Colon (tissue), 2 donors: Measurements from ENCODE around the gene MTURN.

ENCODE experiments used
- FAIRE-seq: peaks from 2 replicates; lab custom pipeline; 2012; peaks lifted over from hg19 to GRCh38; lab: Jason Lieb, UNC
- donor health status: control.
- donor health status: control.

Gene MTURN

DNA sequence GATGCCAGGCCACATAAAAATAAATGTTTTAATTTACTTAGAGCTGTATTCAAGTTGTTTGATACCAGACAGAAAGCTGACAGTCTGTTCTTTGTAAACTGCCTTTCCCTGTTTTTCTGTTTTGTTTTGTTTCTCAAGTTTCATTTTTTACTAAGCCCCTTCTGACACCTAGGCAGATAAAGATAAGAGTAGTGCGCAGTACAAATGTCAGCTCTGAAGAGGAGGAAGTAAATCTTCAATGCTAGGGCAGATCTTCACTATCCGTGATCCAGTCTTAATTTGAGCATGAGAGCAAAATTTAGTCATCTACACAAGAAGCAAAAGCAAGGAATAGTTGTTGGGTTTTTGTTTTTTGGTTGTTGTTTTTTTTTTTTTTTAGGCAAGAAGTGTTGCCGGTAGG lies 27.3 kb downstream of the MTURN start:
- no peak for FAIRE-seq

GRCh38 chr7:30162622-30163124 lies 27.9 kb downstream of the MTURN start:
- no peak for FAIRE-seq

DNA sequence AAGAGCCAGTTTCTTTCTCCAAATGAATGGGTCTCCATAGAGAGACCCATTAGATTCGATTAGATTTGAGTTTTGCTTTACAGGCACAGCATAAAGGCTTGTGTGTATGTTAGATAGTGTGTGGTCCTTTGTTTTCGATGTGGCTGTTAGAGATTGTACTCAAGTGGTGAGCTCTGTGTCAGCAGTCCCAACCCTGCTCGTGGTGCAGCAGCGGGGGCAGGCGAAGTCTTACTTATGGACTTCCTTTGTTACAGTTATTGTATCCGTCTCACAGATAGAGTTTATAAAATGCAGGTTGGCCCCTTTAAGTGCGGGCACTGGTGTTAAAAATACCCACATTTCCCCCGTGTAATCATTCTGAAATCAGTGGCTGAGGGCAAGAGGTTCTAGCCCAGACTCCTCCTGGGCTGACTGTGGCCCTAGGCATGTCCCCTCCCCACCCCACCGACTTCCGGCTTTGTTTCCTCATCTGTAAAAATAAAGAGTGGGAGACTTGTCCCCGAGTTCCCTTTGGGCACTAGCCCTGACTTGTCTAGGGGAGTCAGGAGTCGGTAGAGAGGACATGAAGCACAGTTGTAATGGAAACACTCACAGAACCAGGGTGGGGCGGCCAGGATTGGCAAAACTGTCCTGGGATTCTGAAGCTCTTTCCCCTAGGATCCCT lies 28.6 kb downstream of the MTURN start:
- no peak for FAIRE-seq

GRCh38 chr7:30164567-30164966 lies 29.8 kb downstream of the MTURN start:
- no peak for FAIRE-seq

DNA sequence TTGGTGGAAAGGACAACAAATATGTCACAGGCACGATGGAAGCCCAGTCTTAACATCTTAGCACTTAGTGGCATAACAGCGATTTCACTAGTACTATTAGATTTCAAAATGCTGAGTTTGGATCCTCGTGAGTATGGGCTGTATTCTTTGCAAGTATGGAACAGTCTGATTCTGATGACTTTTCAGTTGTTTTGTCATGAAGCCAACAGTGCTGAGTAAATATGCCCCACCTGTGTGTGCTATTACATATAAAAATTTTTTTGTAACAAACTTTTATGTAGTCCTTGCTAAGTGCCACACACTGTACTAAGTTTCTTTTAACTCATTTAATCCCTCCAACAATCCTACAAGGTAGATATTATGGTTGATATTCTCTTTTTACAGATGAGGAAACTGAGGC lies 30.8 kb downstream of the MTURN start:
- no peak for FAIRE-seq

GRCh38 chr7:30166155-30166840 lies 31.5 kb downstream of the MTURN start:
- FAIRE-seq = no peak

DNA sequence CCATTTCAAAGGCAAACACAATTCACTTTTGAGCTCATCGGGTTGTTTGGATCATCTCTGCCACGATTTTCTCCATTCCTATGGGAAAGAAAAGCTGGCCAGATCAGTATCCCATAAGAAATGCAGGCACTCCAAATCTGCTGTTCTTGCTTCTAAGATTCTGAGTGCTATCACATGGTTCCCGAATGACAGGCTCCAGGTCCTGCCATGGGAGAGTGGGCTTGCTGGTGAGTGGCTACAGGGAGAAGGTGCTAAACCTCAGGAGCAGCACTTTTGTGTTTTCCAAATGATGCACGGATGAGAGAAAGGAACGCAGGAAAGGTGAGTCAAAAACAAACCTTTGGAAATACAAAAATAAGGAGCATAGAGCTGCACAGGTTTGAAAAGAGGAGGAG lies 32.1 kb downstream of the MTURN start:
- FAIRE-seq = no peak

DNA sequence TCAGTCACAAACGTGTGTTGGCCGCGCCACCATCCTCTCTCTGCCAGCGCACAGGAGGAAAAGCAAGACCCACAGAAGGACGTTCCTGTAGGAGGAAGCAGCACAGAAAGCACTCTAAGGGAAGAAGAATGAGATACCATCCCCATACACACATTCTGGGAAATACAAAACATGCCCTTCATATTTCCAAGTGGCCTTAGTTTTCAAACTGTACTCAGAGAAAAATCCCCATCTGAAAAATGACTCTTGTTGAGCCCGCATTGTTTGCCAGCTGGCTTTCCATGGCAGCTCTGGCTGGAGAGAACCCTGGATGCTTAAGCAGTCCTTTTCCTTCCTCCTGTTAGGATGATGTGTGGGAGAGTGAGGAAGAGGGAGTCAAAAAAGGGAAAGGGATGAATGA lies 33.1 kb downstream of the MTURN start:
- FAIRE-seq = no peak

DNA sequence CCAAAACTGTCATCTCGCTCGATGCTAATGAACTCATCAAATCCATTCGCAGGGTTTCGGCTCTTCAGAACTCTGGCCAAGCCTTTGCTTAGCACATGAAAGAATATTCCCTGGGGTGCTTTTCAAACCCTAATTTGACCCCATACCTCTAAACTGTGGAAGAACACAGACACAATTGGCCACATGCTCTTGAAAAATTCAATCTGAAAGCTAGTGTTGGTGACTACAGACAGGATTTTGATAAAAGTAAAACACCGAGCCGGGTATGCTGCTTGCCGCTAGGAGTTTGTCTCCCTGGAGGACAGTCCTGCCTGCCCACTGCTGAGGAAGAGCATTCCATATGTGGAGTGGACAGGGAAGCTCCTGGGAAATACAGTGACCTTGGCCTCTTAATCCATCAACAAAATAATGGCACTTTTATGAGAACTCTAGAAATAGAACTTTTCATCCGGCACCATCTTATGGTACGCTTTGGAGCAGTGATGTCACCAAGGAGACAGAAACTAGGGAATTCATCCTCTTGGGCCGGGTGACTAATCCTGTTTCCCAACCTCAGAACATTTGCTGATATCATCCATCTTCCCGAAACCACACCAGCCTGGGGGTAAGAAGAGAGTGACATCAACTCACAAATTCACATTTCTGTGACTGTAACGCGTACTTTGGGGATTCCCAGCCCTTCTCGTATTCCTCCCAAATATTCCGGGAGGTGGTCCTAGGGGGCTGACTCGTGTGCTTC lies 34.2 kb downstream of the MTURN start:
- FAIRE-seq = no peak

GRCh38 chr7:30169579-30169978 lies 34.8 kb downstream of the MTURN start:
- no peak for FAIRE-seq

DNA sequence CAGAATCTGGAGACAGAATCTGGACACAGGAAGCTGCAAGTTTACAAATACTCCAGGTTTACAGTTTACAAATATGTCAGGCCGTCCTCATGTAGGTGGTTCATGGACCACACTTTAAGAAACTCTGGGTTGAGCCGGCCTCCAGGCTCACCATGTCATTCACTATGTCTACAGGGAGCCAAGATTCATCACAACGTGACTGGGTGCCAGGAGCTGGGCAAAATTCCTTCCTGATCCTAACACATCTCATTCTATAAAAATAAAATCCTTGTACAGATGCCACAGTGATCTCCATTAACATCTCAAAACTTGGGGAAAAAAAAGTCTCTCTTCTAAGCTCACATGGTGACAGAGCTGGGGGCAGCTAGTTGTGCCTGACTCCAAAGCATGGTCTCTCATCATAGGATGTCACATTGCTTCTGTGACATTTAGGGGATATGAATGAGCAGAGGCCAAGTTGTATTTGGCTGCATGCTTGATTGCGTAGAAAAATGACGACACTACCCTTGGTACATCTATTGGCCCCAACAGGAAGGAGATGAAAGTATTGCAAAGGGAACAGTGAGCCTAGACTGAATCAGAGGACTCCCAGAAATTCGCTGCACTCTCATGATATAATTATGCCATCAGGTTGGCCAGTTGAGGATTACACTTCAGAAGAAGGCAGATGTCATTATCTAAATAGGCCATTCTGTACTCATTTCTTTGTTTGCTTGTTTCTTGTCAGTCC lies 35.9 kb downstream of the MTURN start:
- no peak for FAIRE-seq

DNA sequence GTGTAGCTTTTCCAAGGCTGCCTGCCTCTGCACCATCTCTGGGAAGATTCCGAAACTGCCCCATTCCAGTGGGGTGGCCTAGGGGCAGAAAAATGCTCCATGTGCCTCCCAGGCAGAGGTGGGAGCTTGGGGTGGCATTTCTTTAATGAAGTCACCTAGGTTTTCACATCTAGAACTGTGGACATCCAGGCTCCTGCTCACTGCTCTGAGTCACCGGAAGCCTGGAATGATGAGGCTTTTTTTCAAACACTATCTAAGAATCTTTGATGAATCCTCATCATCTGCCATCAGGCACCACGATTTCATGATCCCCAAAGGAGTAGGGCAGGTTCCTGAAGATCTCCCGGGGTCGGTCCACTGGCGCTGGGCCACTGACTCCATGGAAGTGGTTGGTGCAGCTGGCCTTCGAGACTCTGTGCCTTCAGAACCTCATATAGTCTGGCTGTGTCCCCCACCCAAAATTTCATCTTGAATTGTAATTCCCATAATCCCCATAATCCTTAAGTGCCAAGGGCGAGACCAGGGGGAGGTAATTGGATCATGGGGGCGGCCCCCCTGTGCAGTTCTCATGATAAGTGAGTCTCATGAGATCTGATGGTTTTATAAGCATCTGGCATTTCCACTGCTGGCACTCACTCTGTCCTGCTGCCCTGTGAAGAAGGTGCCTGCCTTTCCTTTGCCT lies 37.1 kb downstream of the MTURN start:
- no peak for FAIRE-seq

GRCh38 chr7:30172451-30172850 lies 37.7 kb downstream of the MTURN start:
- FAIRE-seq = no peak

- no peak for FAIRE-seq
Observed at GRCh38 chr7:30173058-30173897, 38.5 kb downstream of the MTURN start.

DNA sequence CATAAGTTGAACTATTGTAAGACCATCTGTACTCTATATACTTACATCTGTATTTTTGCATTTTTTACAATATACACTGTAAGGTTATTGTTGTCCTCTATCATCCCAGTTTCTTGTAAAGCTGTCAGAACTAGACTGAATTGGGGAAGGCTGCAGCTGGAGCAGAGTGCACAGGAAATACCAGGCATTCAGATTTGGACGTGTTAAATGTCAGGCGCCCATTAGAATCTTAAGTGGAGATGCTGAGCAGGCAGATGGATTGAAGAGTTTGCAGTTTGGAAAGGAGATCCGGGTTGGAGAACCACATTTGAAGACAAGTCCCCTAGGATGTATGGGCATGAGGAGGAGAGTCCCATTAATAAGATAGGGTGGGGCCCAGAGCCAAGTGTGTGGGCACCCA lies 40.4 kb downstream of the MTURN start:
- FAIRE-seq = no peak

DNA sequence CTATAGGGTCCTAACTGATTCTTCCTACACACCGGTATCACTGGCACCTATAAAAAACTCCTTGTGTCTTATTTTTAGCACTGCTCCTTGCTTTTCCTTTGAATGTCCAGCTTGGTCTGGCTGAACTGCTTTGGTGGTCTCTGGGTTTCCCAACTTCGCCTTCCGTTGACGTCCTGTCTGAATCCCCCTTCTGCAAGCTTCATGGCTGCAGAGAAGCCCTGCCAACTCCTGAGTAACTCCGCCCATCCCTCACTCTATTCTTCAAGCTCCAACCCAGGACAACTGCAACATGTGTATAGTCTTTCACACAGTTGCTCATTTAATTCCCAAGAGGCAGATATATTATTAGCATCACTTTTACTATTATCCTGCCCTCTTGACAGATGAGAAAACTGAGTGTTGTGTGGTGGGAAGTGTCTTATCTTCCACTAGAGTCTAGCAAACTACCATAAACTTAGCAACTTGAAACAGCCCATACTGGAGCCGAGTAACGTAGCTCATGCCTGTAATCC lies 40.9 kb downstream of the MTURN start:
- FAIRE-seq = no peak

DNA sequence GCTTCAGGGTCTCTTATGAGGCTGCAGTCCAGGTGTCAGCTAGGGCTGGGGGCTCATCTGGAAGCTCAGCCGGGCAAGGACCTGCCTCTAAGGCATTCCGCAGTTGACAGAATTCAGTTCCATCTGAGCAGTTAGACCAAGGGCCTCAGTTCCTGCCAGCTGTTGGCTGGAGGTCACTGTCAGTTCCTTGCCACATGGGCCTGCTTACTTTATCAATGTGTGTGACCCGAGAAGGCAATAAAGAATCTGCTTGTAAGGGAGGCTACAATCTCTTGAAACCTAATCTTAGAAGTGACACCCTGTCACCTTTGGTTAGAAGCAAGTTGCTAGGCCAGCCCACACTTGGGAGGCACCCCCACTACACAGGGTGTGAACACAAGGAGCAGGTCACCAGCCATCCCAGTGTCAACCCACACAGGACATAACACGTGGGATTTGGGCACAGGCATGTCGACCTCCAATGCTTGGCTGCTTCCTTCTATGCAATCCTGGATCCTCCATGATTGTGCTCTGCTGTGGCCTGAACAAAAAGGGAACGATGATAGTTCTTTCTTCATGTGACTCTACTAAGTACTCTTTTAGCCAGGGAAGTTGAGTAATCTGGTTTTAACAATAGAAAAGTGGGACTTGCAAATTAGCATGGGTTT lies 41.8 kb downstream of the MTURN start:
- FAIRE-seq = no peak

DNA sequence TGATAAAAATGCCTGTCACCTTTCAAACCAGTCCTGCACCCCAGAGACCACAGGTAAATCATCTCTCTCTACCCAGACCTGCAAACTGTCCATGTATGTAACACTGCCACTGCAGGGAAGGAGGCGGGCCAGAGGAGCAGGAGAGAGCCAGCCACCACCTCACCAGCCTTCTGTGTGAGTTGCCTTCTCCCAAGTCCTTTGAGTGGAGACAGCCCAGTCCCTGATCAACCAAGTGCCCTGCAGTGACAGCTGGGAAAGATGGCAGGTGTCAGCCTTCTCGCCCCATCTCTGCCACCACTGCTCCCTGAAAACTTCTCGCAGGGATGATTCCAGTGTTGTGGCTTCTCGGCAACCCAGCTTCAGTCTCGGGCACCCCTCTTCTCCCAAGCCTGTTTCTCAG lies 42.4 kb downstream of the MTURN start:
- FAIRE-seq = no peak

GRCh38 chr7:30177965-30178364 lies 43.2 kb downstream of the MTURN start:
- FAIRE-seq = no peak

DNA sequence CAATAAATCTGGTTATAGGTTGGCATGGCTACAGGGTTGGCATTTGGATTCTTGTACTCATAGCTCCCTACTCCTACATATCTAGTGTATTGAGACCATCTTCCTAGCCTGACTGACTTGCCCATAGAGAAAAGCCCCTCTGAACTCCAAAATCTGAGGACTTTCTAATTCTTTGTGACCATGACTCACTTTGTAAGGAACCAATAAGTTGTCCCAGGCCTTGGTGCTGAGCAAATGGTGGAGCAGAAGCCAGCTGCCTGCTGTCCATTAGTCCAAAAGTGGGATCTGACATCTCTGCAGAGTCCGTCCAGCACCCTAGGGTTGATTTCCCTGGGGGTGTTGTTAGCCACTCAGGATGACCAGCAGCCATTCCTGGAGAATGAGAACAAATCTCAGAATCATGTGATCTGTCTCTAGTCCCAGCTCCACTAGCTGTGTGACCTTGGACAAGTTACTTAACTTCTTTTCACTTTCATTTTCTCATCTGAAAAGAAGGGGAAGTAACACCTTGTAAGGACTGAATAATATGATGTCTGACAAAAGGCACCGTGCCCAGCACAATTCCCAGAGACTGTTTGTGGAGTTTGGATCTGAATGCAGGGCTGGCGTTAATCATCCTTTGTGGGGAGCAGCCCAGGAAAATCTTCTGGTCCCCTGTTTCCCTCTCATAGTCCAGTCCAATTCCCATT lies 44.1 kb downstream of the MTURN start:
- no peak for FAIRE-seq
